Measurements from ENCODE around the gene CD274. TPM values are rescaled to one million over a fixed set of nuclear protein-coding genes. Genes with fewer than 3 reads are reported as not detected.

The CD274 gene
- total RNA-seq, 4 donors from 2014 or later, result 0.90 to 10.2 (median 5.7) TPM

GRCh38 chr9:5486988-5487387 lies 36.6 kb downstream of the CD274 start:
- DNase-seq, result no peak
- no peaks in the 10 kb centered on the region for H3K36me3 ChIP-seq
- H3K9me3 ChIP-seq, result no peaks in the 10 kb centered on the region
- intact Hi-C loops (cut with DNase I; ENCODE audit: low total_unique reads), result no loop called here
- no peaks in the 10 kb centered on the region for H3K27me3 ChIP-seq
- no peak overlapping the region for H3K27ac ChIP-seq
- no peak overlapping the region for H3K4me3 ChIP-seq
- H3K4me1 ChIP-seq, result no peaks in the 10 kb centered on the region
- TF ChIP-seq POLR2A (IDR thresholded peaks at IDR 0.05) (no peak), CTCF (IDR thresholded peaks at IDR 0.05) (no peak)

GRCh38 chr9:5488221-5489008 lies 38.1 kb downstream of the CD274 start:
- Histone ChIP-seq H3K4me3 (no peak overlapping the region), H3K4me1 (no peaks in the 10 kb centered on the region), H3K27ac (no peak overlapping the region), H3K27me3 (no peaks in the 10 kb centered on the region), H3K9me3 (no peaks in the 10 kb centered on the region), H3K36me3 (no peaks in the 10 kb centered on the region)
- DNase-seq, result no peak
- no peak for TF ChIP-seq CTCF (IDR thresholded peaks at IDR 0.05)
- TF ChIP-seq POLR2A (IDR thresholded peaks at IDR 0.05), result no peak
- intact Hi-C loops (cut with DNase I; ENCODE audit: low total_unique reads), result no loop called here

GRCh38 chr9:5489630-5490490 lies 39.5 kb downstream of the CD274 start:
- no peaks in the 10 kb centered on the region for H3K27me3 ChIP-seq
- TF ChIP-seq CTCF (IDR thresholded peaks at IDR 0.05), result no peak
- no peak for TF ChIP-seq POLR2A (IDR thresholded peaks at IDR 0.05)
- intact Hi-C loops (cut with DNase I; ENCODE audit: low total_unique reads), result no loop called here
- no peak overlapping the region for H3K27ac ChIP-seq
- no peak overlapping the region for H3K4me3 ChIP-seq
- H3K36me3 ChIP-seq, result no peaks in the 10 kb centered on the region
- no peak for DNase-seq
- H3K9me3 ChIP-seq, result no peaks in the 10 kb centered on the region
- no peaks in the 10 kb centered on the region for H3K4me1 ChIP-seq

GRCh38 chr9:5492965-5493678 lies 42.8 kb downstream of the CD274 start:
- Histone ChIP-seq H3K4me3 (no peak overlapping the region), H3K27me3 (no peaks in the 10 kb centered on the region), H3K4me1 (no peaks in the 10 kb centered on the region), H3K9me3 (no peaks in the 10 kb centered on the region), H3K27ac (no peak overlapping the region), H3K36me3 (no peaks in the 10 kb centered on the region)
- no peak for DNase-seq
- TF ChIP-seq POLR2A (IDR thresholded peaks at IDR 0.05) (no peak), CTCF (IDR thresholded peaks at IDR 0.05) (no peak)
- intact Hi-C loops (cut with DNase I; ENCODE audit: low total_unique reads), result no loop called here
